HG03064 (cell line): Measurements from ENCODE around the gene DENND1A.
"Not testable (repeated sequence)": the region's sequence is repeated elsewhere in the genome, so short reads cannot be mapped to it uniquely, and the experiment has no call there.

Source experiments
- ATAC-seq: cut with Tn5 transposase; IDR thresholded peaks from one replicate; pipeline ENCODE4 v1.9.1; 2021; ENCODE audit warnings: low read depth; ENCODE audit not compliant: unreplicated experiment

Gene DENND1A

DNA sequence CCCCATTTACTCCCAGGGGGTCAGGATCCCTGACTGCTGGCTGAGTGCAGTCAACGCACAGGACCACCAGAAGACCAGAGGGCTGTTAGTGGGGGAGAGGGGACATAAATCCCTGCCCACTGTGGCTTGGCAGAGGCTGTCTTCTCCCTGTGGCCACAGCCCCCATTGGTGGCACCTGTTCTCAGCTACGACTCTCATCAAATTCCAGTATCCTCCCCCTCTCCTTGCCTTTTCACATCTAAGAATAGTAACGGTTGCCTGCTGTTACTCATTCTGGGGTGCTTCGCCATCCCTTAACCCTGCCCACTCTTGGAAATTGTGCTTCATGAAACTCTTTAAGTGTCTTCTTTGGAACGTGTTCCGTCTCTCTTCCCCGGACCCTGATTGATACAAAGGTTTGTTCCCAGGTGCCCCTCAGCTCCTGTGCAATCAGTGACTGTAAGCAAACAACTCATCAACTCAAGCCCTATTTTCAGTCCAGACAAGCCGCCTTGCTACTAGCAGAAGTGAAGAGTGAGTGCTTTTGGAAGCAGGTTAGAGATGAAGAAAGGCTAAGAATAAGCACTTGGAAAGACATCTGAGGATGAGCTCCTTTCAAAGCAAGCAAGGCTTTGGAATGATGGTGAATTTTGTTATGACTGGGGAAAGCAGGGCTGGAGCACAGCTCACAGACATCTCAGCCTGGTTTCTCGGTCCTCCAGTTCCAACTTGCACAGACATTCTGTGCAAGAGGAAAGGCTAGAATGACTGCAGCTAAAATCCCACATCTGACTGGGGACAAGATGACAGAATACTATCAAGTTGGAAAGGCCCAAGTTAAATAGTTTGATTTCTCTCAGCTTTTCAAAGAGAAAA lies 22.9 kb upstream of the DENND1A start:
- no peak for ATAC-seq

DNA sequence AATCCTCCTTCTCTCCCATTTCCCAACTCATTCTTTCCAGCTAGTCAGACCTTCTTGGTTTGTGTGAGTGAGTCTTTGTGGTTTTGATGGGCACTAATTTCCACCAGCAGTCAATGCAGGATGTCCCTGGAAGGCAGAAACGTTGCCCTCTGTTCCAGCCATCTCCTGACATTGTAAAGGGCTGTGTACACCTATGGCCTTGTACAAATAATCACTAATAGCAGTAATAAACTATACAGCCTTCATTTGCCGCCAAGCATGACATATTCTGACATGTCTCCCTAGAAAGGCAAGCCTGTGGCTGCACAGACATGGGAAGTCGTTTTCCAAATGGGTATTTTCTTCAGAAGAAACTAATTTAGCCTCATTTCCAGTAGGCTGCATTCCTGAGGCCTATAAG lies 18.4 kb upstream of the DENND1A start:
- no peak for ATAC-seq

DNA sequence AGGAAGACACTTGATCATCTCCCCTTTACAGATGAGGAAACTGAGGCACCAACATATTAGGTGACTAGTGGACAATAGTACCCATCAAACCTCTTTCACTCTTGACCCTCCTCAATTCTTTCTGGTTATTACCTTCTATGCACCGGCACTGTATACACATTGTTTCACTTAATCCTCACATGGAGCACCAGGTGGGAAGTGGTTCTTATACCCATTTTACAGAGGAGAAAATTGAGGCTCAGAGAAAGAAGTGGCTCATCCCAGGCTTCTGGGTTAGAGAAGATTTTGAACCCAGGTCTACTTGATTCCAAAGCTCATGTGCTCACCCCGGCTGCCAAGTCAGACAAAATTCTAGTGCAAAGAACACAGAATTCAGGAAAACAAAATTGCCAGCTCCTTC lies 17.4 kb upstream of the DENND1A start:
- no peak for ATAC-seq

DNA sequence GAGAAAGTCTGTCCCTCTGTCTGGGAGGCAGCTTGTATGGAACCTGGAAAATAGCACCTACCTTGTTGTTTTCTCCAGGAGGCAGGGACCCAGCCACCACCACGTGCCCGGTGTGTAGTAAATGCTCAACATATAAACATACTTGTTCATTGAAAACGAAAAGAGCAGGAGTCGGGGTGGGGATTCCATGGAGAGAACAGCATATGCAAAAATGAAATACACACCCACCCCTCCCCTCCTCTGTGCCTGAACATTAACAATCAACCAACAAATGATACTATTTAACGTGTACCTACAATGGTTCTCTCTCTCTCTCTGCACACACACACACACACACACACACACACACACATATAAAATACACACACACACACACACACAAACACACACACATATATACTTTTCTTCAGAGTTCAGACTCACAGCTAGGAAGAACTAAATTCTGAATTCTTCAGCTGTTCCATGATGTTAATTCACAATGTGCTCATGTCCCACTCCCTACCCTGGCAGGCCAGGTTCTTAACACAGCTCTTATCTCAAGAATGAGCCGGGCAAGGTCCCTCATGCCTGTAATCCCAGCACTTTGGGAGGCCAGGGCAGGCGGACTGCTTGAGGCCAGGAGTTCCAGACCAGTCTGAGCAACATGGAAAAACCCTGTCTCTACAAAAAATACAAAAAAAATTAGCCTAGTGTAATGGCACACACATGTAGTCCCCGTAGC lies 16.3 kb upstream of the DENND1A start:
- ATAC-seq = no peak

DNA sequence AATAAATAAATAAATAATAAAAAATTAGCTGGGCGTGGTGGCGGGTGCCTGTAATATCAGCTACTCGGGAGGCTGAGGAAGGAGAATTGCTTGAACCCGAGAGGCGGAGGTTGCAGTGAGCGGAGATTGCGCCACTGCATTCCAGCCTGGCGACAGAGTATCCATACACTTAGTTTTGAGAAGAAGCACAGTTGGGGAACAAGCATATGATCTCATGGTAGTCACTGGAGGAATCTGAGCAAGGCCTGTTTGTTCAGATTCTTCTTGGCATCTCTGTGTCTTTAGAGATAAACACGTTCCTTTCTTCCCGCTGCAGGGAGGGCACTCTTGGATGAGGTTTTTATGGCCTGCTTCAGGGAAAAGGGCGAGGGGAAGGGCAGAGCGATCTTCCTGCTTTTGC lies 15.6 kb upstream of the DENND1A start:
- ATAC-seq = no peak

DNA sequence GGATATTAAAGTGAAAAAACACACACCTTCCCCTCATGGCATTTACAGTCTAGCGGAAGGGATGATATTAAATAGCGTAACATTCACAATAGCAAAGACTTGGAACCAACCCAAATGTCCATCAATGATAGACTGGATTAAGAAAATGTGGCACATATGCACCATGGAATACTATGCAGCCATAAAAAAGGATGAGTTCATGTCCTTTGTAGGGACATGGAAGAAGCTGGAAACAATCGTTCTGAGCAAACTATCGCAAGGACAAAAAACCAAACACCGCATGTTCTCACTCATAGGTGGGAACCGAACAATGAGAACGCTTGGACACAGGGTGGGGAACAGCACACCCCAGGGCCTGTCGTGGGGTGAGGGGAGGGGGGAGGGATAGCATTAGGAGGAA lies 14.5 kb upstream of the DENND1A start:
- not testable (repeated sequence) for ATAC-seq

DNA sequence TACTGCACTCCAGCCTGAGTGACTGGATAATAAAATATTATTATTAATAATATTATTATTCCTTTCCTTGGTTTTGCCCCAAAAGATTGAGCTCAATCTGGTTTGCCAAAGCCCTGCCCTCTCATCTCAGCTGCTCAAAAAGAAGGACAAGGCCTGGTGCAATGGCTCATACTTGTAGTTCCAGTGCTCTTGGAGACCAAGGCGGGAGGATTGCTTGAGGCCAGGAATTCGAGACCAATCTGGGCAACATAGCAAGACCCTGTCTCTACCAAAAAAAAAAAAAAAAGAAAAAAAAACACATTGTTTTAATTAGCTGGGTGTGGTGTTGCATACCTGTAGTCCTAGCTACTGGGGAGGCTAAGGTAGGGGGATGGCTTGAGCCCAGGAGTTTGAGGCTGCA lies 13.7 kb upstream of the DENND1A start:
- no peak for ATAC-seq

DNA sequence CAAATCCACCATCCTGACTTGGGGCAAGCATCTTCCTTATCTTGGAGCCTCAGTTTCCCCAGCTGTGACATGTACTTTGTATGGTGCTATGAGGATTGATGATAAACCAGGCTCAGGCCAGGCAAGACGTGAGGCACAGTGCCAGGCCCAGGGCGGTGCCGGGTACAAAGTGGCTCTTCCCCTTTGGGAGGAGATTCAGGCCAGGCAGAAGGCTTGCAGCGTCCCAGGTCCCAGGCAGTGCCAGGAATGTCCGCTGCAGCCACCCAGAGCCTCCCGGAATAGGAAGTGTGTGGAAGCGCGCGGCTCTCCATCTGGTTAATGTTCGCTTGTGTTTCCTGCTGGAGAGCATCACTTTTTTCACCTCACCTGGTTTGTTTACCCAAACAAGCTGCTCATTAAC lies 12.6 kb upstream of the DENND1A start:
- no peak for ATAC-seq

DNA sequence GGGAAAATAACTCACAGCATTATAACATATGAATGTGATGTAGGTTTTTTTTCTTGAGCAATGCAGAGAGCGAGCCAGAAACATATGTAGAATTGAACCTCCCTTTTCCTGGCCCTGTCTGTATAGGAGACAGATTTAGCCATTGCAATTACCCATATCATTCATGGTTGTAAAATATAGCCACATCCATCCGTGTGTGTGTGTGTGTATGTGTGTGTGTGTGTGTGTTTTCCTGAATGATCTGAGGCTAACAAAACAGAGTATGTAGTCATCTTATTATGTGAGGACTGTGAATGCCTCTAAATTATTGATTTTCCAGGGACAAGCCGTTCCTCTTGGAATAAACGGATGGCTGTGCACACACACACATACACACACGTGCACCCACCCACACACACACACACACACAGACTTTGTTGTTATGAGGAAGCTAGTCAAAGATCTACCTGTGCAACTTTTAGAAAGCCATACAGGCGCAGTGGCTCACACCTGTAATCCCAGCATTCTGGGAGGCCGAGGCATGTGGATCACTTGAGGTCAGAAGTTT lies 11.7 kb upstream of the DENND1A start:
- no peak for ATAC-seq

DNA sequence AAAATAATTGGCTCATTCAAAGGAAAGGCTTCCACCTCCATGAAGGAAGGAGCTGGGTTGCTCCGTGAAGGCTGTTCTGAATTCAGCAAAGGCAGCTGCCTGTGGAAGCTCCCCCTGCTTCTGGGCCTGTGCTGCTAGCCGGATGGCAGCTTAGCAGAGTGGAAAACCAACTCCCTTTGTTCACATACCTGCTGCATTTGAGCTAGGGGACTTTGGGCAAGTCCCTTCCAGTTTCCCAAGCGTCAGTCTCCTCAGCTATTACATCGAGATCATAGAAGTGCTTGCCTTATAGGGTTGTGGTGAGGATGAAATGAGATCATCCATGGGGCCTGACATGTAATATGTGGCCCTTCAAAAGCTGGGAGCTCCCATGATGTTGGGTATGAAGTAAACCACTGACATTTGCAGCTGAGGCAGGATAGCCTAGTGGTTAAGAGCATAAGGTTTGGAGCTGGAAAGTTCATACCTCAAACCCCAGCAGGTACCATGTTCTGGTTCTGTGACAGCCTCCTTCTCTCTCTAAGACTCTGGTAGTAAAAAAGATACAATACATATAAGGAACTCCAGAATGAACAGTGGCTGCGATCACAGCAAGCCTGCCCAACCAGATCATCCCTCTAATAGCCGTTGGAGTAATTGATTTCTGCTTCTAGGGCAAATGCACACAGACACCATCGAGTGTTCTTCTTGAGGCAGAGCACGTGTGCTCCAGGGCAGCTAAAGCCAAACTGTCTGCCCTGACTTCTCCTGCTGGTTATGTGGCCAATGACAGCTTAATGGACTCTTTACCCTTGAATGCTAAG lies 11.0 kb upstream of the DENND1A start:
- no peak for ATAC-seq

DNA sequence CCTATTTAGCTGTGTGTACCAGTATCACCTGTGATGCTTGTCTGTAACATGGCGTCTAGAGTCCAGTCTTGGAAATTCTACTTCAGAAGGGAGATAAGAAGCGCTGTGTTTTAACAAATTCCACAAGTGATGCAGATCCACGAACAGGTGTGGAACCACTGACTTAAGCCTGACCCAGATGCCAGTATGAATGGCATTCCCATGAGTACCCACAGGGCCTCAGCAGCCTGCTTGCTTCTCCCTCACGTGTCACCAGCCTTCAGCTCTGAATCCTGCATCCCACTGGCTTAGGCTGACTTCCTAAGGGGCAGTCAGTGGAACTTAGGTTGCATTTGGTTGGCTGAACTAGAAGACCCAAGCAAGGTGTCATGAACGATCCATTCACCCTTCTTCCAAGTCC lies 8.5 kb upstream of the DENND1A start:
- ATAC-seq = no peak

DNA sequence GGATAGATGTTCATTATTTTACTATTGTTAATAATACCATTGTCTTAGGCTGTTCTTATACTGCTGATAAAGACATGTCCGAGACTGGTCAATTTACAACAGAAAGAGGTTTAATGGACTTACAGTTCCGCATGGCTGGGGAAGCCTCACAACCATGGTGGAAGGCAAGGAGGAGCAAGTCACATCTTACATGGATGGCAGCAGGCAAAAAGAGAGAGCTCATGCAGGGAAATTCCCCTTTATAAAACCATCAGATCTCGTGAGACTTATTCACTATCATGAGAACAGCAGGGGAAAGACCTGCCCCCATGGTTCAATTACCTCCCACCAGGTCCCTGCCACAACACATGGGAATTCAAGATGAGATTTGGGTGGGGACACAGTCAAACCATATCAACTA lies 6.6 kb upstream of the DENND1A start:
- not testable (repeated sequence) for ATAC-seq

DNA sequence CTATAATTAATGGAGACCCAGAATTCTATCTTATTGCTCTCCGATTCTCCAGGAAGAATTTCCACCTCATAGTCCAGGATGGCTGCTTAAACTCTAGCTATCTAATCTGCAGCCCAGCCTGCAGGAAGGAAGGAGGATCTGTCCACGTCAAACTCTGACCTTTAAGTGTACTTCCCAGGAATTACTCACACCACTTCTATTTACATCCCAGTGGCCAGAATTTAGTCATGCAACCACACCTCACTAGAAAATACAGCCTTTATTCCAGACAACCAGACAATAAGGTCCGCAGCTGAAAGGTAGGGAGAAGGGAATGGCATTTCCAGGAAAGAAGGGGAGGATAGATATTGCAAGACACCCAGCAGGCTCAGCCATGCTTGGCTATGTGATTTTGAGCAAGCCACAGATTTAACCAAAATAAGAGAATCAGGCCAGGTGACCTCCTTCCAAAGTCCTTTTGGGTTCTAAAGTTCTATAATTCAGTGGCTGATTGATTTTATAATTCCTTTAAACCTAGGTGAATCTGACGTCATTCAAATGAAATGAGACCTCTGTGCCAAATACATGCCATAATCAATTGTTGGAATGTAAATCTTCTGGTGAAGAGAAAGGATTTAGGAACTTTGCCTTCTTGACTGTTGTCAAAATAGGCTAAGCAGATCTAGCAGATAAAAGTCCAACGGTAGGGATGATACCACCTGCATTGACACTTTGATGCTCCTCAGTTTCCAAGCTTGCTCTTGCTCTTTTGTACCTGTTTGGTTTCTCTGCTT lies 3.7 kb upstream of the DENND1A start:
- no peak for ATAC-seq

DNA sequence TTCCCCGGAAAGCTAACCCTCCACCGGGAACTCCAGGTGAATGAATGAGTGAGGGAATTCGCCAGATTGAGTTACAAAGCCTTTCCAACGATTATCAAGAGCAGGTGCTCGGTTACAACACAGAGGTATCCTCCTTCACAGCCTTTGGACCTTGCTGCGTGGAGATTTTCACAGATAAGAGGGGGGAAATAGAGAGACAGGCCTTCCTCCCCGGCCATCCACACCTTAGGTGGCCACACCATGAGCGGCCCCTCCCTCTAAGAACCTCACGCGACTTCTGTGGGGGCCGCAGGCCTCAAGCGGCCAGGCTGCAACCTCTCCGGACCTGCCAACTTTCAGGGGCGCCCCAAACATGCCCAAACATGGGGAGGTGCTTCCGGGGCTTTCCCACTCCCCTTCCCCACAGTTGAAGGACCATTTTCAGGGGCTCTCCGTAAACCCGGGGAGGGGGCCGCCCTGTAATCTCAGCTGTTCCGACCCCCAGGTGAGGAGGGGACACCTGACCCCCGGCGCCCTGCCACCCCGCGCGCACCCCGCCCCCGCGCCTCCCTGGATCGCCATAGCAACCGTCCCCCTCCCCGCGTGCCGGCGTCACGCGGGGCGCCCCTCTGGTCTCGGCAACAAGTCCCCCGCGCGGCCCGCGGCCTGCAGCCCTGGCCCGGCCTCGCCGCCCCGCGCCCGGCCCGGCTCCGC lies 603 bp downstream of the DENND1A start:
- ATAC-seq = peak; percentile 12

DNA sequence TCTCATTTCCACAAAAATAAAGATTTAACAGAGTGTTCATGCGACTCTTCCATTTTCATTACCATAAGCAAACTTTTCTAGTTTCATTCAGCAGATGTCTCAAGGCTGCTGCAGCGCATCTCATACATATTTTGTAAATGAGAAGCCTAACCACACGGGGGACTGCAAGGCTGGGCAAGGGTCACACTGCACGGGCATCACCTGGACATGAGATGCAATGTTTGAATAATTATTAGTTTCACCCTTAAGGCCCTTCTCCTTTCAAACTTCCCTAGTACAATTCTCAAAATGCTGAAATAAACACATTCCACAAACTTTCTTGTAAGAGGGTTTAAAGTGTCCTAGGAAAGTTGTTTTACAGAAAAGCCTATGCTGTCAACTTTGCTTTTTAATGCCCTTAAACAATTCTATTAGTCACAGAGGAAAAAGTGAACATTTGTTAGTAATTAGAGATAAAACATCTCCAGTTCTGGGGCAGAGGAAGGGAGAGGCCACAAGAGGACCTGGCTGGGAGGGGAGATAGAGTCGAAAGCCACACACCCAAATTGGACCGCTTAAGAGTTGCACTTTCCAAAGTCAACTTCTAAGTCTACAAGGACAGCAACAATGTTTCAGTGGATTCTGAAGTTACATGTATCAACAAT lies 1.3 kb downstream of the DENND1A start:
- ATAC-seq = no peak

DNA sequence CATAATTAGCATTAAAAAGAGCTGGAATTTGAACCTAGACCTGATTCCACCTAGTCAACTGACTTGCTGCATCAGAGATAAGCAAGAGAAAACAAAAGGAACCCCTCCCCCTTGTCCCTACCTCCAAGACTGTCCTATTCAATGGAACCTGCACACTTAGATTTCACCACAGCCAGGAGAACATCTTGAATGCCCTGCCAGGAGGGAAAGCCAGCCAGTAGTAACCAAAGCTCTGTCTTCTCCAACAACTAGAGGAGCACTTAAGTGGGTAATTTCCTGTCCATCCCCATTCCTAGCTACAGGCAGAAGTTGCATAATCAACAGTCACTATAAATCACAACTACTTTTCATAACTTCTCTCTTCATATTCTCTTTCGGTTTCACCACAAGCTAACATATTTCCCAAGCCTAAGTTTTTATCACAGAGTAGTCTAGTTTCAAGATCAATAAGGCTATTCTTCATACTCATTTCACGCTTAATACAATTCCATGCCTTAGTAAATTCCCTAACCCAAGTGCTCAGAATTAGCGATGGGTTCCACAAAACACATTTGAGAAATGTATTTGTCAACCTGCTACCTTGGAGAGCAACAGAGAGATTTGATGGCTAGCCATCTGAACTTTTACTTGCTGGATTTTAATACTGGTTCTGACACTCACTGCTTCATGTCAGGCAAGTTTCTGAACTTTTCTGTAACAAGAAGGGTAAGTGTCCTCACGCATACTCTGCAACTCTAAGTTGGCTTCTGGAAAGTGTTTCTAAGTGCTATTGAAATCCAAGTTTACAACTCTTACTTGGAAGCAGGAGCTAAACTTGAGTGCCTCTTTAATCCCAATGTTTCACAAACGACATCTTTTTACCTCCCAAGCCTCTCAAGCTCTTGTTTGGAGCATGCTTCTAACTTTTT lies 2.0 kb downstream of the DENND1A start:
- no peak for ATAC-seq

DNA sequence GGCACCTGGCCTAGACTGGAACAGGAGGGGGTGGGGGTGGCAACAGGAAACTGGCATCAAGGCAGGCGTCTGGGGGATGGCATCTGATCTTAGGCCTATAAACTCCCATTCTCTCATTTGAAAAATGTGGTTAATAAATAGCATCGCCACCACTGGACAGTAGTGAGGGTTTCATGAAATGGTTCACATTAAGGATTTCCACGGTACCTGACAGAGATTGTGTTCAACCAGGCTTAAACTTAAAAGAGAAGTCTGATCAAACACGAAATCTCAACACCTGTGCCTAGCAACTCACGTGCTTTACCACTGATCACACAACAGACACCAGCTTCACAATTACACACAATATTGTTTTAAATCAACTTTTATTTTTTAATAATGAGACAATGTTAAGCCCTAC lies 3.0 kb downstream of the DENND1A start:
- no peak for ATAC-seq

DNA sequence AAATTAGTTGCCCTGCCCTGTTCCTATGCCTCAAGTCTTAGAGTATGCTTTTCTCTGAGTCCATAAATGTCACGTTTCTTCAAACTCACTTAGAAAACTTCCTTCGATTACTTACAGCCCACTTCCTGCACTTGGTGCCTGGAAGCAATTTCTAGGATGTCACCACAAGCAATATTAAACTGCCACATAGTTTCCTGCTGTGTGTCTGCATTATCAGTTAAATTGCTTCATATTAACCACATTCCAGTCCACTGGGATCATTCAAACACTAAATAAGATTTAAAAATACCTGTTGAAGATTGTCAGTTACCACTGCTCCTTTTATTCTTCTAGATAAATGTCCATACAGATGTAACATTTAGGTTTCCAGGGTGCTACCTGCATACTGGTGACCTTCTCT lies 4.1 kb downstream of the DENND1A start:
- ATAC-seq = no peak
